SK-N-SH (cell line): ENCODE data around the gene BAD. TPM values are rescaled to one million over a fixed set of nuclear protein-coding genes. Genes with fewer than 3 reads are reported as not detected.
A peak's percentile ranks its signal among the peaks of the same experiment; 100 is the strongest.

Experiments
- CTCF ChIA-PET: fragments of 300-600, 350-600 bp; formaldehyde crosslinking; extraction: SDS; loops from one replicate; lab custom pipeline; 2021; lab: Yijun Ruan, JAX
- POLR2A ChIA-PET: fragments of 350-600 bp; sonication (Branson Sonifier 250); formaldehyde crosslinking; extraction: SDS; loops from one replicate; lab custom pipeline; 2020; ENCODE audit warnings: antibody characterized with exemption, inconsistent platforms; lab: Yijun Ruan, JAX
- DNase-seq: peaks from one replicate; pipeline ENCODE4 v3.0.0; 2012
- H2AFZ ChIP-seq: fragments of 200-600 bp; sonication (generic); 2 replicates; pipeline ENCODE4 v1.8.1; 2016; ENCODE audit warnings: antibody characterized with exemption, mild to moderate bottlenecking, low read depth
- H3F3A ChIP-seq: fragments of 200-600 bp; sonication (generic); replicated peaks from 2 replicates; pipeline ENCODE3; 2016; ENCODE audit warnings: antibody characterized with exemption, mild to moderate bottlenecking; ENCODE audit not compliant: insufficient read depth
- H3K27ac ChIP-seq, 2 experiments: fragments of 200-500 bp in 1 of 2; fragments of 200-600 bp in 1 of 2; sonication (Bioruptor generic) in 1 of 2; sonication (generic), shearing (Covaris generic) in 1 of 2; 2 replicates each; pipeline versions ENCODE4 v1.5.1 to v1.6.1; 2014 to 2016; ENCODE audit warnings: low read depth in 2 of 2, inconsistent platforms in 1 of 2, low read length in 1 of 2, mild to moderate bottlenecking in 1 of 2, mixed read lengths in 1 of 2
- H3K27me3 ChIP-seq: fragments of 200-600 bp; sonication (generic), shearing (Covaris generic); 2 replicates; pipeline ENCODE4 v1.6.1; 2016; ENCODE audit warnings: mixed run types; ENCODE audit not compliant: insufficient read depth
- H3K36me3 ChIP-seq, 2 experiments: fragments of 200-500 bp in 1 of 2; fragments of 200-600 bp in 1 of 2; sonication (Bioruptor generic) in 1 of 2; sonication (generic) in 1 of 2; replicated peaks in 1 of 2; 2 replicates each; pipeline versions ENCODE3 to v1.5.1; 2014 to 2016; ENCODE audit warnings: low read length in 1 of 2, mild to moderate bottlenecking in 1 of 2; ENCODE audit not compliant: insufficient read depth in 2 of 2, control insufficient read depth in 1 of 2
- H3K4me1 ChIP-seq, 2 experiments: fragments of 200-500 bp in 1 of 2; fragments of 200-600 bp in 1 of 2; sonication (Bioruptor generic) in 1 of 2; sonication (generic), shearing (Covaris generic) in 1 of 2; 2 replicates each; pipeline versions ENCODE4 v1.5.1 to v1.6.1; 2014 to 2016; ENCODE audit warnings: low read depth in 1 of 2, low read length in 1 of 2, mixed run types in 1 of 2; ENCODE audit not compliant: insufficient read depth in 2 of 2, control insufficient read depth in 1 of 2
- H3K4me2 ChIP-seq: fragments of 200-600 bp; sonication (generic), shearing (Covaris generic); 2 replicates; pipeline ENCODE4 v1.6.1; 2017; ENCODE audit warnings: mixed run types
- H3K4me3 ChIP-seq, 2 experiments: fragments of 200-500 bp in 1 of 2; fragments of 200-600 bp in 1 of 2; sonication (Bioruptor generic) in 1 of 2; sonication (generic), shearing (Covaris generic) in 1 of 2; 2 replicates each; pipeline versions ENCODE4 v1.5.1 to v1.8.1; 2014 to 2016; ENCODE audit warnings: low read depth in 2 of 2, inconsistent platforms in 1 of 2, low read length in 1 of 2, mild to moderate bottlenecking in 1 of 2, mixed read lengths in 1 of 2, moderate library complexity in 1 of 2
- H3K79me2 ChIP-seq: fragments of 200-600 bp; sonication (generic); 2 replicates; pipeline ENCODE4 v1.8.1; 2017; ENCODE audit warnings: mild to moderate bottlenecking; ENCODE audit not compliant: insufficient read depth
- H3K9ac ChIP-seq: fragments of 200-600 bp; sonication (generic); 2 replicates; pipeline ENCODE4 v1.6.1; 2017; ENCODE audit warnings: mixed run types
- H3K9me2 ChIP-seq: fragments of 200-600 bp; sonication (generic); 2 replicates; pipeline ENCODE4 v1.6.1; 2017; ENCODE audit warnings: mixed run types
- H3K9me3 ChIP-seq: fragments of 200-600 bp; sonication (generic); 2 replicates; pipeline ENCODE4 v1.6.1; 2017; ENCODE audit warnings: mixed run types, mild to moderate bottlenecking, moderate library complexity
- H4K20me1 ChIP-seq: fragments of 200-600 bp; sonication (generic); 2 replicates; pipeline ENCODE4 v1.6.1; 2017; ENCODE audit warnings: mild to moderate bottlenecking, mixed run types; ENCODE audit not compliant: insufficient read depth
- CHD2 ChIP-seq: fragments of 150-350 bp; IDR thresholded peaks from 2 replicates; pipeline ENCODE4 v1.6.1; 2018; ENCODE audit warnings: low read length; ENCODE audit not compliant: partially characterized antibody
- EP300 ChIP-seq, 2 experiments: IDR thresholded peaks; 2 replicates each; pipeline versions ENCODE4 v1.4.0 to v1.6.1; 2012; ENCODE audit warnings: borderline replicate concordance in 1 of 2, low read depth in 1 of 2, low read length in 1 of 2
- EZH2phosphoT487 ChIP-seq: fragments of 200-600 bp; sonication (generic); IDR thresholded peaks from 2 replicates; pipeline ENCODE4 v1.6.1; 2017; ENCODE audit warnings: low read depth, mixed run types, mild to moderate bottlenecking, antibody characterized with exemption, moderate library complexity, borderline replicate concordance
- FOXJ3 ChIP-seq: sonication (generic); formaldehyde crosslinking; IDR thresholded peaks from 2 replicates; pipeline ENCODE4 v1.5.1; 2020; ENCODE audit warnings: mild to moderate bottlenecking, missing genetic modification reagents
- GATA2 ChIP-seq: sonication (generic); formaldehyde crosslinking; IDR thresholded peaks from 2 replicates; pipeline ENCODE4 v1.5.0; 2020; ENCODE audit warnings: mild to moderate bottlenecking, missing genetic modification reagents
- MXI1 ChIP-seq: IDR thresholded peaks from 2 replicates; pipeline ENCODE4 v1.6.1; 2012; ENCODE audit warnings: mild to moderate bottlenecking, low read depth, low read length, improper control_type of control experiment
- RCOR1 ChIP-seq: fragments of 150-350 bp; IDR thresholded peaks from 2 replicates; pipeline ENCODE4 v1.6.1; 2017; ENCODE audit warnings: antibody characterized with exemption, low read length
- RXRA ChIP-seq: IDR thresholded peaks from 2 replicates; pipeline ENCODE4 v1.4.0; 2012; ENCODE audit warnings: low read depth, mild to moderate bottlenecking, borderline replicate concordance
- SMC3 ChIP-seq: IDR thresholded peaks from 2 replicates; pipeline ENCODE4 v1.6.1; 2012; ENCODE audit warnings: low read depth, low read length, improper control_type of control experiment
- WGBS: methylation state at CpG from one replicate; pipeline ENCODE4 v1.1.6; 2017; ENCODE audit warnings: low lambda C conversion rate; 5-methylcytosine and 5-hydroxymethylcytosine counted together
- polyA plus RNA-seq, 3 experiments: library from polyadenylated mRNA; depleted of rRNA; stranded (reverse); fragments of >200 nt; gene quantifications; 2 replicates each; pipeline ENCODE4 v1.2.3, GENCODE V29; 2012

The BAD gene
- polyA plus RNA-seq, 1 of the 3 experiments (the other 2 are of a cell fraction), result 80.9 TPM

- Histone ChIP-seq H3K9ac (no peak overlapping the region), H3K27ac (peak overlapping the region in 1 of 2 experiments; percentile 94; a peak in 2 of 4 replicates), H3K4me2 (no peak overlapping the region), H3F3A (peaks cover 16% of the 10 kb centered on the region), H3K9me3 (no peaks in the 10 kb centered on the region), H3K36me3 (peaks cover 27 to 31% of the 10 kb centered on the region in 2 experiments), H3K9me2 (no peaks in the 10 kb centered on the region), H3K79me2 (no peaks in the 10 kb centered on the region; the same call in none of the 2 replicates), H3K4me1 (peaks cover 12 to 55% of the 10 kb centered on the region in 2 experiments; a peak in 3 of 4 replicates), H4K20me1 (no peaks in the 10 kb centered on the region), H3K27me3 (no peaks in the 10 kb centered on the region), H2AFZ (no peak overlapping the region), H3K4me3 (no peak overlapping the region)
- CTCF ChIA-PET, result interaction anchor here (0.9 to 5.7 kb wide), 12 partner anchors 11 to 496 kb away, joined by 3 to 119 read pairs (median 6); partner anchors contain the start of genes NUDT22, PLCB3, PPP1R14B and TRPT1
- TF ChIP-seq FOXJ3 (CRISPR knock-in tag) (no peak), SMC3 (peak; percentile 6; the same call in 1 of the 2 replicates), RCOR1 (peak; percentile 78), MXI1 (peak; percentile 88), GATA2 (CRISPR knock-in tag) (peak; percentile 93), EP300 (IDR thresholded peaks at IDR 0.05; ENCODE audit: borderline replicate concordance in 1 of 2, low read depth in 1 of 2, low read length in 1 of 2) (peak in 1 of 2 experiments; percentile 96; a peak in 2 of 4 replicates), CHD2 (peak; percentile 60), EZH2phosphoT487 (no peak)
- 71% methylated on average over 7 of the region's 10 CpGs for WGBS
- peak; percentile 83 for DNase-seq
- POLR2A ChIA-PET, result interaction anchor here (1.0 to 2.8 kb wide), 9 partner anchors 9 to 53 kb away, joined by 3 to 41 read pairs (median 5); partner anchors contain the start of genes FKBP2, NUDT22, PLCB3 and PPP1R14B
Observed at GRCh38 chr11:64264371-64264852, 20.1 kb downstream of the BAD start.

GRCh38 chr11:64263947-64264317 is 20.5 kb downstream of the BAD start:
- Histone ChIP-seq H3K9ac (no peak overlapping the region), H3K4me1 (peaks cover 10 to 54% of the 10 kb centered on the region in 2 experiments; a peak in 3 of 4 replicates), H3K9me2 (no peaks in the 10 kb centered on the region), H3K4me3 (no peak overlapping the region), H2AFZ (no peak overlapping the region), H3K4me2 (no peak overlapping the region), H3K27me3 (no peaks in the 10 kb centered on the region), H3K9me3 (no peaks in the 10 kb centered on the region), H3F3A (peaks cover 11% of the 10 kb centered on the region), H3K36me3 (peaks cover 27 to 32% of the 10 kb centered on the region in 2 experiments), H3K79me2 (no peaks in the 10 kb centered on the region; the same call in none of the 2 replicates), H3K27ac (peak overlapping the region in 1 of 2 experiments; percentile 94; a peak in 2 of 4 replicates), H4K20me1 (no peaks in the 10 kb centered on the region)
- DNase-seq, result no peak
- CTCF ChIA-PET, result interaction anchor here (0.9 to 5.7 kb wide), 13 partner anchors 10 to 495 kb away, joined by 3 to 119 read pairs (median 5); partner anchors contain the start of genes NUDT22, PLCB3, PPP1R14B and TRPT1
- WGBS, result 93% methylated on average over 4 of the region's 8 CpGs
- POLR2A ChIA-PET, result interaction anchor here (1.0 to 2.8 kb wide), 9 partner anchors 8 to 54 kb away, joined by 3 to 41 read pairs (median 5); partner anchors contain the start of genes FKBP2, NUDT22, PLCB3 and PPP1R14B
- TF ChIP-seq RXRA (no peak), EZH2phosphoT487 (no peak), FOXJ3 (CRISPR knock-in tag) (0 out of 2 replicates have a peak, but pooled peaks have one; percentile 26)
